SK-N-SH (cell line): ENCODE measurements around the gene SOX18.

Experiments used
- CHD2 ChIP-seq: fragments of 150-350 bp; IDR thresholded peaks from 2 replicates; pipeline ENCODE4 v1.6.1; 2018; ENCODE audit warnings: low read length; ENCODE audit not compliant: partially characterized antibody
- EP300 ChIP-seq, 2 experiments: IDR thresholded peaks; 2 replicates each; pipeline versions ENCODE4 v1.4.0 to v1.6.1; 2012; ENCODE audit warnings: borderline replicate concordance in 1 of 2, low read depth in 1 of 2, low read length in 1 of 2
- GATA2 ChIP-seq: sonication (generic); formaldehyde crosslinking; IDR thresholded peaks from 2 replicates; pipeline ENCODE4 v1.5.0; 2020; ENCODE audit warnings: mild to moderate bottlenecking, missing genetic modification reagents
- POLR2AphosphoS5 ChIP-seq: IDR thresholded peaks from 2 replicates; pipeline ENCODE4 v1.6.1; 2012; ENCODE audit warnings: low read depth, low read length
- RAD21 ChIP-seq: IDR thresholded peaks from 2 replicates; pipeline ENCODE4 v1.6.1; 2012; ENCODE audit warnings: mild to moderate bottlenecking, low read length
- TF ChIP-seq, protein P1 (sequence below): fragments of 200-600 bp; sonication (generic); IDR thresholded peaks from 2 replicates; pipeline ENCODE4 v1.6.1; 2017; ENCODE audit warnings: antibody characterized with exemption, mild to moderate bottlenecking, moderate library complexity
- TF ChIP-seq, protein P2 (sequence below): IDR thresholded peaks from 2 replicates; pipeline ENCODE4 v1.4.0; 2012; ENCODE audit warnings: low read depth, borderline replicate concordance
- TF ChIP-seq, protein P3 (sequence below): fragments of 150-350 bp; IDR thresholded peaks from 2 replicates; pipeline ENCODE4 v1.6.1; 2017; ENCODE audit warnings: antibody characterized with exemption, low read length, low read depth, borderline replicate concordance

DNA sequence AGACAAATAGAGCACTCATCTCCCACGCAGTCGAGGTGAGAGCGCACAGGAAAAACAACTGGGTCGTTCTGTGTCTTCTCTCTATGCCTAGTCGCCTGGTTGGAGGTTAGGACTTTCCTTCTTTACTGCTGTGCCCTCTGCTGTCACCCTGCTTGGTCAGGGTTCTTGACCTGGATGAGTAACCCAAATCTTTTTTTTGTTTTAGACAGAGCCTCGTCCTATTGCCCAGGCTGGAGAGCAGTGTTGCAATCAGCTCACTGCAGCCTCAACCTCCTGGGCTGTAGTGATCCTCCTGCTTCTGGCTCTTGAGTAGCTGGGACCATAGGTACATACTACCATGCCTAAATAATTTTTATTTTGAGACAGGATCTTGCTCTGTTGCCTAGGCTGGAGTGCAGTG lies 44.0 kb downstream of the SOX18 start:
- TF ChIP-seq POLR2AphosphoS5 (no peak), CHD2 (no peak), EP300 (IDR thresholded peaks at IDR 0.05; ENCODE audit: borderline replicate concordance in 1 of 2, low read depth in 1 of 2, low read length in 1 of 2) (no peak), RAD21 (no peak), GATA2 (CRISPR knock-in tag) (no peak)
- TF ChIP-seq, protein P1, sequence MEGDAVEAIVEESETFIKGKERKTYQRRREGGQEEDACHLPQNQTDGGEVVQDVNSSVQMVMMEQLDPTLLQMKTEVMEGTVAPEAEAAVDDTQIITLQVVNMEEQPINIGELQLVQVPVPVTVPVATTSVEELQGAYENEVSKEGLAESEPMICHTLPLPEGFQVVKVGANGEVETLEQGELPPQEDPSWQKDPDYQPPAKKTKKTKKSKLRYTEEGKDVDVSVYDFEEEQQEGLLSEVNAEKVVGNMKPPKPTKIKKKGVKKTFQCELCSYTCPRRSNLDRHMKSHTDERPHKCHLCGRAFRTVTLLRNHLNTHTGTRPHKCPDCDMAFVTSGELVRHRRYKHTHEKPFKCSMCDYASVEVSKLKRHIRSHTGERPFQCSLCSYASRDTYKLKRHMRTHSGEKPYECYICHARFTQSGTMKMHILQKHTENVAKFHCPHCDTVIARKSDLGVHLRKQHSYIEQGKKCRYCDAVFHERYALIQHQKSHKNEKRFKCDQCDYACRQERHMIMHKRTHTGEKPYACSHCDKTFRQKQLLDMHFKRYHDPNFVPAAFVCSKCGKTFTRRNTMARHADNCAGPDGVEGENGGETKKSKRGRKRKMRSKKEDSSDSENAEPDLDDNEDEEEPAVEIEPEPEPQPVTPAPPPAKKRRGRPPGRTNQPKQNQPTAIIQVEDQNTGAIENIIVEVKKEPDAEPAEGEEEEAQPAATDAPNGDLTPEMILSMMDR, result no peak
- TF ChIP-seq, protein P2, sequence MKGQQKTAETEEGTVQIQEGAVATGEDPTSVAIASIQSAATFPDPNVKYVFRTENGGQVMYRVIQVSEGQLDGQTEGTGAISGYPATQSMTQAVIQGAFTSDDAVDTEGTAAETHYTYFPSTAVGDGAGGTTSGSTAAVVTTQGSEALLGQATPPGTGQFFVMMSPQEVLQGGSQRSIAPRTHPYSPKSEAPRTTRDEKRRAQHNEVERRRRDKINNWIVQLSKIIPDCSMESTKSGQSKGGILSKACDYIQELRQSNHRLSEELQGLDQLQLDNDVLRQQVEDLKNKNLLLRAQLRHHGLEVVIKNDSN, result no peak
- TF ChIP-seq, protein P3, sequence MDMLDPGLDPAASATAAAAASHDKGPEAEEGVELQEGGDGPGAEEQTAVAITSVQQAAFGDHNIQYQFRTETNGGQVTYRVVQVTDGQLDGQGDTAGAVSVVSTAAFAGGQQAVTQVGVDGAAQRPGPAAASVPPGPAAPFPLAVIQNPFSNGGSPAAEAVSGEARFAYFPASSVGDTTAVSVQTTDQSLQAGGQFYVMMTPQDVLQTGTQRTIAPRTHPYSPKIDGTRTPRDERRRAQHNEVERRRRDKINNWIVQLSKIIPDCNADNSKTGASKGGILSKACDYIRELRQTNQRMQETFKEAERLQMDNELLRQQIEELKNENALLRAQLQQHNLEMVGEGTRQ, result no peak
